ENCODE data around the gene DNAJC8. TPM values are rescaled to one million over a fixed set of nuclear protein-coding genes. Genes with fewer than 3 reads are reported as not detected.

DNAJC8 gene
- polyA plus RNA-seq, 1 of the 3 experiments (the other 2 are of a cell fraction), result 50.9 TPM

DNA sequence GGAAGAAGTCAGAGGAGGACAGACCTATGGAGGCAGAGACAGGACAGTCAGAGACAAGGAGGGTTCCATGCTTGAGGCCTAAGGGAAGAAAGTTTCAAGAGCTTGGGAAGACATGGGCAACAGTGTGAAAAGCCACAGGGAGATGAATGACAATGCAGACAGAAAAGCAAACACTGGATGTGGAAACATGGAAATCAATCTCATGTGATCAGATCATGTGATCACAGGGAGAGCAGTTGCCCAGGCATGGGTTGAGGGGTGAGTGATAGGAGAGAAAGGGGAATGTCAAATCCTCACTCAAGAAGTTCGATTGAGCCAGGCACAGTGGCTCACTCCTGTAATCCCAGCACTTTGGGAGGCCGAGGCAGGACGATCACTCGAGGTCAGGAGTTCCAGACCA, 73.6 kb downstream of the DNAJC8 start:
- Histone ChIP-seq H3K4me3 (ENCODE audit: low read depth in 2 of 2, low read length in 1 of 2) (no peak overlapping the region), H3K79me2 (ENCODE audit: insufficient read depth) (no peaks in the 10 kb centered on the region), H3K27ac (ENCODE audit: low read depth in 2 of 2, low read length in 1 of 2) (no peak overlapping the region), H4K20me1 (ENCODE audit: insufficient read depth) (no peaks in the 10 kb centered on the region), H3K4me1 (ENCODE audit: control insufficient read depth in 1 of 2, insufficient read depth in 2 of 2, low read depth in 1 of 2, low read length in 1 of 2) (no peaks in the 10 kb centered on the region; a peak in 1 of 4 replicates), H3K9me2 (no peaks in the 10 kb centered on the region), H3K9ac (no peak overlapping the region), H3K4me2 (no peak overlapping the region), H3K27me3 (ENCODE audit: insufficient read depth) (no peaks in the 10 kb centered on the region), H3K9me3 (no peaks in the 10 kb centered on the region), H2AFZ (ENCODE audit: low read depth) (no peak overlapping the region), H3K36me3 (replicated peaks in 1 of 2; ENCODE audit: control insufficient read depth in 1 of 2, insufficient read depth in 2 of 2, low read length in 1 of 2) (no peaks in the 10 kb centered on the region), H3F3A (replicated peaks; ENCODE audit: insufficient read depth) (no peaks in the 10 kb centered on the region)
- CTCF ChIA-PET, result no interaction called here
- 70% methylated on average over 4 of the region's 4 CpGs for WGBS (ENCODE audit: low lambda C conversion rate)
- TF ChIP-seq POLR2AphosphoS5 (IDR thresholded peaks at IDR 0.05; ENCODE audit: low read depth, low read length) (no peak), SIN3A (IDR thresholded peaks at IDR 0.05; ENCODE audit: borderline replicate concordance, low read depth, low read length) (no peak), TAF1 (IDR thresholded peaks at IDR 0.05; ENCODE audit: borderline replicate concordance, low read depth, low read length) (no peak), NFIC (IDR thresholded peaks at IDR 0.05; ENCODE audit: borderline replicate concordance) (no peak), TCF12 (IDR thresholded peaks at IDR 0.05) (no peak), RXRA (IDR thresholded peaks at IDR 0.05; ENCODE audit: borderline replicate concordance, low read depth) (no peak), ELF1 (IDR thresholded peaks at IDR 0.05) (no peak), FOSL2 (IDR thresholded peaks at IDR 0.05; ENCODE audit: borderline replicate concordance, low read depth) (no peak), EZH2phosphoT487 (IDR thresholded peaks at IDR 0.05; ENCODE audit: borderline replicate concordance, low read depth) (no peak), CTCF (IDR thresholded peaks at IDR 0.05) (no peak), RCOR1 (IDR thresholded peaks at IDR 0.05; ENCODE audit: low read length) (no peak), REST (IDR thresholded peaks at IDR 0.05; ENCODE audit: low read depth, low read length) (no peak), NRF1 (IDR thresholded peaks at IDR 0.05; ENCODE audit: low read depth, low read length) (no peak), ZBTB33 (IDR thresholded peaks at IDR 0.05; ENCODE audit: borderline replicate concordance, low read depth) (no peak), TEAD4 (IDR thresholded peaks at IDR 0.05; ENCODE audit: borderline replicate concordance, insufficient read depth) (no peak), MEF2A (IDR thresholded peaks at IDR 0.05; ENCODE audit: borderline replicate concordance, low read depth) (no peak), GATA2 (CRISPR knock-in tag; IDR thresholded peaks at IDR 0.05) (no peak)
- TF ChIP-seq, protein P1, sequence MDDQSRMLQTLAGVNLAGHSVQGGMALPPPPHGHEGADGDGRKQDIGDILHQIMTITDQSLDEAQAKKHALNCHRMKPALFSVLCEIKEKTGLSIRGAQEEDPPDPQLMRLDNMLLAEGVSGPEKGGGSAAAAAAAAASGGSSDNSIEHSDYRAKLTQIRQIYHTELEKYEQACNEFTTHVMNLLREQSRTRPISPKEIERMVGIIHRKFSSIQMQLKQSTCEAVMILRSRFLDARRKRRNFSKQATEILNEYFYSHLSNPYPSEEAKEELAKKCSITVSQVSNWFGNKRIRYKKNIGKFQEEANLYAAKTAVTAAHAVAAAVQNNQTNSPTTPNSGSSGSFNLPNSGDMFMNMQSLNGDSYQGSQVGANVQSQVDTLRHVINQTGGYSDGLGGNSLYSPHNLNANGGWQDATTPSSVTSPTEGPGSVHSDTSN (IDR thresholded peaks at IDR 0.05), result no peak
- POLR2A ChIA-PET, result no interaction called here
- no peak for DNase-seq
